ENCODE data around the gene ZNF354B.
A peak's percentile ranks its signal among the peaks of the same experiment; 100 is the strongest.
"Not testable (repeated sequence)": the region's sequence is repeated elsewhere in the genome, so short reads cannot be mapped to it uniquely, and the experiment has no call there.

ZNF354B gene

DNA sequence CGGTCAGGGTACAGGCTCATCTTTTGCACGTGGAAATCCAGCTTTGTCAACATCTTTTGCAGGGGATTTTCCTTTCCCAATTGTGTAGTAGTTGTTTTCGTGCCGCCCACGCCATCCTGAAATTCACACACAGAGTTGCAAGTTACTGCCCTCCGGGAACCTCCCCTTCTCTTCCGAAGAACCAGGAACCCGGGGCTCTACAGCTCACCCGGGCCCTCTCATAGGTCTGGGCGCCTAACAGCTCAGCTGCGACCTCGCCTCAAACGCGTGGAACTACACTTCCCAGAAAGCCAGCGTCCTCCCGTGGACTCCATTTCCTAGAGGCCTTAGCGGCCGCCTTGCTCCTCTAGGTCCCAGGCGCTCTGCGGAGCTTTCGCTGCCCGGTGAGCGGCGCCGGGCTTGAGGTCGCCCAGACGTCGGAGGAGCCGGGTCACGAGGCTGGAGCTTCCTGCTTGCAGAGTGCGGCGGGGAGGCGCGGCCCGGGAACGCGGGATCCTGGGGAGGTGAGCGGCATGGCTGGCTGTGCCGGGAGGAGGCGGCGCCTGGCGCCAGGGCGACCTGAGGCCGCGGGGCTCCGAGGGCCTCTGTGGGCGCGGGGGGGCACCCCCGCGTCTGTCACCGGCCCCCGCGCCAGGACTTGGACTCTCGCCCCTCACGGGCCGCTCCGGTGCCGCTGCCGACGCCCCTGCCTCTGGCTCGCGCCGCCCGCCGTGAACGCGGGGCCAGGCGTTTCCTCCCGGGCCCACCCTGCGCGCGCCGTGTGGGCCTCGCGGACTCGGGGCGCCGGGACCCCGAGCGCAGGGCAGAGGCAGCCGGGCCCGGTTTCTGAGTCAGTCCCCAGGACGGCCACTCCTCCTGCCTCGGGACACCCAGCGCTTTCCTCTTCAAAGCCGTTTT is at the start of gene ZNF354B:
Gene ZNF354B (plus strand): TSS at position 329 of the 897 bp plus-strand sequence. CDS start 1,095 bp downstream, outside the sequence.
- DNase-seq (ENCODE audit: low spot score) = peak; percentile 90

DNA sequence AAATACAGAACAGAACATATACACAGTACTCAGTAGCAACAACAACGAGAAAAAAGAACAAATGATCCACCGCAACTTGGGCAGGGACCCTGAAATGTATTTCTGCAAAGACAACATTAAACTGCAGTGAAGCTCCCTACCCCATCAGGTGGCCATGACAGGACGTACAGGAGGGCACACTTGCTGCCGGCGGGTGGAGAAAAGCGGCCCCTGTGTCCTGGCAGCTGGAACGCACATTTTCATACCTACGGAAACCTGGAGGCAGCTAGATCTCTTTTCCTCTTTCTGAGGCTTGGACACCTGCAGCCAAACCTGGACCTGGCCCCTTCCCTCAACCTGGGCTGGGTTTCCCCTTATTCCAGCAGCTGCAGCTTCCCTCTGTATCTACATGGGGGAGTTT is 42.2 kb upstream of the ZNF354B start:
- DNase-seq (ENCODE audit: low spot score) = no peak

DNA sequence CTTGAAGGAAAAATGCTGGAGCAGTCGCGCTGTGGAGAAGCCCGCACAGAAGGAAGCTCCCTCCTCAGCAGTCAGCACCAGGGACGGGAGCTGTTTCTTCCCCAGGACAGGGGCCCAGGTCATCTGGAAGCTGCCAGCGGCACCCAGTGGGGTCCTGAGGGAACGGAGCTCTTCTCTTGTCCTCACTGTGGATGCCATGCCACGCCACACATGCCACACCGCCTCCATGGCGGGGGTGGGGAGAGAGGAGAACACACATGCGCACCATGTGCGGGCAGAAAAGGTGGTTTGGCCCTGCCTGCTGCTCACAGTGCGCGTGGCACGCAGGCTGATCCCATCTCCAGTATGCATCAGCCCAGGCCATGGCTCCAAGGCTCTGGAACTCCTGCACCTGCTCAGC is 41.7 kb upstream of the ZNF354B start:
- DNase-seq (ENCODE audit: low spot score) = no peak

DNA sequence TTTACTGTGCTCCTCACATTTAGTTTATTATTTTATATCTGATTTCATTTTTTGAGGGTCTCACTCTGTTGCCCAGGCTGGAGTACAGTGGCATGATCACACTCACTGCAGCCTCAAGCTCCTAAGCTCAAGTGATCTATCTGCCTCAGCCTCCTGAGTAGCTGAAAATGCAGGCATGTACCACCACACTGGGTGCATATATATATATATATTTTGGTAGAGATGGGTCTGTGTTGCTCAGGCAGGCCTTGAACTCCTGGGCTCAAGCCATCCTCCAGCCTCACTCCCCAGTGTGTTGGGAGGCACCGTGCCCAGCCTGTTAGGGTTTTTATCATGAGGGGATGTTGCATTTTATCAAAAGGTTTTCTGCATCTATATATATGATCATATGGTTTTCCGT is 39.8 kb upstream of the ZNF354B start:
- DNase-seq (ENCODE audit: low spot score) = no peak

DNA sequence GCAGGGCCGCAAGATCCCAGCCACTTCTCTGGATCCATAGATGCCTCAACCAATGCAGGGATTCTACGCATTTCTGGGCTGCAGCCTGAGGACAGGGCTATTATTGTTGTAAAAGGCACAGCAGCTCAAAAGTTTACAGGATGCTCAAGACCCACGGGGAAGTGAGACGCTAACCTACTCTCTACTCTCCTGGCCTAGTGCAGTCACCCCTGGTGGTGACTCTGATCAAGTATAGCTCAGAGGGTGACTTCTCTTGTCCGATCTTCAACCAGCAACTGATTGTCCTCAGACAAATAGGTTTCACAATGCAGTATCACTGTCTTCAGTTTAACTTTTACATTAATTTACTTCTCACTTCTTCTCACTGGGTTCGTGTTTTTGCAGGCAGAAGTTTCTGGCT is 34.3 kb upstream of the ZNF354B start:
- no peak for DNase-seq (ENCODE audit: low spot score)

DNA sequence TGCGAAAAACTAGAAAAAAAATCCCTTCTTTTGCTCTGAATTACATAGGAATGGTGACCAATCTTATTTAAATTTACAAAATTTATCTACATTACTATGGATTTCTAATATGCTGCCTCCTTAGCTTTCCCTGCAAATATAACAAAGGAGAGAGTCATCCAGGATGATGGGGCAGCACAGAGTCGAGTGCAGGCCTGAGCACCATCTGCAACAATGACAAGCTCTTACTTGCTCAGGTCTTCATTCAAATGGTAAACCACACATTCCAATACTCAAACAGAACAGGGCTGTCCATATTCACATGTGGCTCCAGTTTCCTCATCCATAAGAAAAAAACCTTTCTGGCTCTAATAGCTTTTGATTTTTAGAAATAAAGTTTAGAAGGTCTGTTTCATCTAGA is 33.5 kb upstream of the ZNF354B start:
- DNase-seq (ENCODE audit: low spot score) = no peak

DNA sequence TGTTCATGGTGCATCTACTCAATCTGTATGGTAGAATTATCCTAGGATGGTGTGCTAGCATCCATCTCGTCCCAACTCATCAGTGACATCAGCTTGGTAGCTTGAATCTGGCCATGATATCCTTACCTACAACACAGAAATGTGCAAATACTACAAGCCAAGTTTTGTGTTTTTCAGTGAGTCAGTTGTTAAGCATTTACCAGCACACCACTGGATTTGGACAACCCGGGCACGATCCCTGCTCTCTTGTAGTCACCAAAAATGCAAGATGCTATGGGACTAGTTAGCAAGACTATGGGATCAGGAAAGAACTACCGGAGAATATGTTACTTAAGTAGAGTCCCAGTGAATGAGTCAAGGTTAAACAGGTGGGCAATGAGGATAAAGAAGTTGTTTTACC is 32.1 kb upstream of the ZNF354B start:
- DNase-seq (ENCODE audit: low spot score) = no peak

DNA sequence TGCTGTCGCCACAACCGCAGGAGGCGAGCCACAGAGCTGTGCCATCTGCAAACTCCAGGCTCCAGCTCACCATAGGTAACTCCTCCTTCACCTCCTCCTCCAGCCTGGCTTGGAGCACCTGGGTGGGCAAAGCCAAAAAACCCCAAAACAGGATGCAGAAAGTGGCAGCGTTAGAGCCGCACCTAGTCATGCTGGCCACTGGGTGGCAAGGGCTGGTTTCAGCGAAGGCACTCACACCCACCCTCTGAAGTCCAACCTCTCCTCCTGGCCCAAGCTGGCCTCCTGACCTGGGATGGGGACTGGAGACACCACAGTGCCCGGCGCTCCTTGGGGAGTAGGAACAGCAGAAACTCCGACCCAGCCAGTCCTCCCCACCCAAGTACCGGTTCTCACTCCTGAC is 28.7 kb upstream of the ZNF354B start:
- DNase-seq (ENCODE audit: low spot score) = no peak

DNA sequence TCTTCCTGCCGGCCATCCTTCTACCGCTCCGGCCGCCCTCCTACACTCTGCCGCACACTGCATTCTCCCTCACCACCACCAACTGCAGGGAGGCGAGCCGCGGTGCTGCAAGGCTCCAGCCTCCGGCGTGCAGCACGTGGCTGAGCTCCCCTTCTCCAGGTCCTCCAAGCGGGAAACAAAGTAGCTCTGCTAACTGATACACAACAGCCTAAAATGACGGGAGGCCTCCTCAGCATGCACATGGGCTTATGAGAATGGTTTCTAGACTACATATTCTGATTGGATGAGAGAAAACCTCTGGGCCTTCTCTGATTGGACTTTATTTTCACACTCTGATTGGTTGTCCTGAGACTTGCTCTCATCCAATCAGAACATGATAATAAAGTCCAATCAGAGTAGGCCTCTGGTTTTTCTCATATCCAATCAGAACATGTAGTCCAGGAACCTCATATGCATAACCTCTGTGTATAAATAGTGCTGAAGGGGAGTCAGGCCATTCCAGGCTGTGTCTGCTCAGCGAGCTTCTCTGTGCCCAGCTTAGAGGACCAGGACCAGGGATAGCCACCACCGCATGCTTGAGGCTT is 27.0 kb upstream of the ZNF354B start:
- DNase-seq (ENCODE audit: low spot score) = no peak

DNA sequence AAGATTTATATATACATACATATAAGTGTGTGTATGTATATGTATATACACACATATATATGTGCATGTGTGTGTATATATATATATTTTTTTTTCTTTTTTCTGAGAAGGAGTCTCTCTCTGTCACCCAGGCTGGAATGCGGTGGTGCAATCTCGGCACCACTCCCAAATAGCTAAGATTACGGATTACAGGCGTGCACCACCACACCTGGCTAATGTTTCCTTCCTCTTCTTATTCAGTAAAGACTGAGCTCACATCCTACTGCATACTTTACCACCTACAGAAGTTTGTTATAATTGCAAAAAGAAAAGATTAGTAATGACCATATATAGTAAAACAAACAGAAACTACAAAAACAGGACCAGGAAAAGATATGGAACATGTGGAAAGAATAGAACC is 23.1 kb upstream of the ZNF354B start:
- DNase-seq (ENCODE audit: low spot score) = no peak

DNA sequence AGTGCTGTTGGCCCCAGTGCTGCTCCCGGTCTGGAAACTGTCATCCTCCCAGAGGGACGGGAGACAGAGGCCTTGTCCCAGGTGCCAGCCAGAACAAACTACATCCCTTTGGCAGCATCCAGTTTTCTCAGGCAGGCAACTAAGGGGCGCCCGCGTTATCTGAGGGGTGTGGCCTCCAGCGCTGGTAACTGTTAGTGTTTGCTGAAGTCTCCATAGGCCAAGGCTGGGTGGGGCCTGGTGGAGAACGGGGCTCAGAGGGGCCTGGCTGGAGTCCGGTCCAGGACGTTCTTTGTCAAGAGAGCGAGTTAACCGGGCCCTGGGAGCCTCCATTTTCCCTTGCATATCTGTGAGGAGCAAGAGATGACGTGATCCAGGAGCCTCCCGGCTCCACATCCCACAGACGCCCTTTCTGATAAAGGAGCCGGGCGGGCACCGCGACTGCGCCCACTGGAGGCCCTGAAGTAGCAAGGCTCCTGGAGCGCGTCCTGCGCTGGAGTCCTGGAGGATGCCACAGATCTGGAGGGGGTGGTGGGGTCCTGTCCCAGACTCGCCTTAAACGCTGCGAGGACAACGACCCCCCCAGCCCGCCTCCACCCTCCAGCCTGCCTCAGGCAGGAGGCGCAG is 20.9 kb upstream of the ZNF354B start:
- not testable (repeated sequence) for DNase-seq (ENCODE audit: low spot score)

DNA sequence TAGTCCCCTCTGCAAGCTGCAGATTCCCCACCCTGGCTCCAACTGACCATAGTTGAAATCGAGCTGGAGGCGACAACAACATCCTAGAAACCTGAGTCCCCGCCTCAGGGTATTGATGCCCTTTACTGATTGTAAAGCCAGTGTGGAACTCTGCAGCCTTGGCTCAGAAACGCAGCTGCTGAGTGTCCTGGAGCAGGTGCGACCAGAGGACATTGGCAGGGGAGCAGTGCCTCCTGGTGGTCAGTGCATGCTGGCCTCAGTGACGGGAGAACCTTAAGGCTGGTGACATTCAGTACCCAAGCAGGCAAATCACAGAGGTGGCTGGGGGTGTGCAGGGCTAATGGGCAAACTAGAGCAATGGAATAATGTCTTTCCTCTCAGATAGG is 20.4 kb upstream of the ZNF354B start:
- DNase-seq (ENCODE audit: low spot score) = peak; percentile 59

DNA sequence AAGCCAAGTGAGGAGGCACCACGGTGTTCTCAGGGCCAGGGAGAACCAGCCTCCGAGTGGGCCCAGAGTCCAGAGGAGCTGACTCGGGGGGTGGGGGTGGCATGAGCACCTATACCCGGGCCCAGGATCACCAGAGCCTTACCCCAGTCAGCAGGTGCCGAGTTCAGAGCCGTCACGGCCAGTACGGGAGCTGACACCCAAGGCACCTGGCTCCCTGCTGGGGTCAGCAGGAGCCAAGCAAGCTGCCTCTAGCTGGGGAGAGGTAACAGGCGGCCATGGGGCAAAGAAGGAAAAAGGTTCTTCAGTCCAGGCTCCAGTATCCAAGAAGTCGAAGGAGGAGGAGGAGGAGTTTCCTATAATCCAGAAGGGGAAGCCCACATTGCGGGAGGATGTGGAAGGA is 19.4 kb upstream of the ZNF354B start:
- DNase-seq (ENCODE audit: low spot score) = not testable (repeated sequence)

DNA sequence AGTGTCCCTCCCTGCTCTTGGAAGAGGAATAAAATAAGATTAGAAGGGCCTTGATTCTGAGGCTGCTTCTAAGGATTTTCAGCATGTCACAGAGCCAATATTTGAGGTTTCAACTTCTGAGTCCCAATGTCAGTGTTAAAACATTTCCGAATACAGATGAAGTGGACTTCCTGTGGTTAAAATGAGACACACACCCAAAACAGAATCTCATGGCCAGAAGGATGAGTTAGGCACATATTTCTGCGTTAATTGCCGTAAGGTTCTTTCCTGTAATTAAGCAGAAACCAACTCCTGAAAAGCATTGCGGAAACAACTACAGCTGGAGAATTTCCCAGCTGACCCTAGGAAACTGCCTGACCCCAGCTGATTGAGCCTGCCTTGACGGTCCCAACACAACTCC is 10.4 kb upstream of the ZNF354B start:
- DNase-seq (ENCODE audit: low spot score) = no peak

DNA sequence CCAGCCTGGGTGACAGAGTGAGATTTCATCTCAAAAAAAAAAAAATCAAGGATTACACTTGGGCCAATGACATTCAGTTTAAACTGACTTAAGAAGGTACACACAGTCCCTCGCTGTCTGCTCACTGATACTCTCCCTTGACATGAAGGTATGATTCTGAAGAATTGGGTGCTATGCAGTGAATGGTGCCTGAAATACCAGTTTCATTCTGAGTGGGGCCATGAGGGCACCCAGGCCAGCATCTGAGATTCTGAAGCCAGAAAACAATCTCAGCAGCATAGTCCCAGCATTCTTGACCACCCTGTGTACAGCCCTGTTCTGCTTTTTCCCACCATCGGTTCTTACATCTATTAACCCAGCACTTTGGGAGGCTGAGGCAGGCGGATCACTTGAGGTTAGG is 7.8 kb upstream of the ZNF354B start:
- DNase-seq (ENCODE audit: low spot score) = no peak

DNA sequence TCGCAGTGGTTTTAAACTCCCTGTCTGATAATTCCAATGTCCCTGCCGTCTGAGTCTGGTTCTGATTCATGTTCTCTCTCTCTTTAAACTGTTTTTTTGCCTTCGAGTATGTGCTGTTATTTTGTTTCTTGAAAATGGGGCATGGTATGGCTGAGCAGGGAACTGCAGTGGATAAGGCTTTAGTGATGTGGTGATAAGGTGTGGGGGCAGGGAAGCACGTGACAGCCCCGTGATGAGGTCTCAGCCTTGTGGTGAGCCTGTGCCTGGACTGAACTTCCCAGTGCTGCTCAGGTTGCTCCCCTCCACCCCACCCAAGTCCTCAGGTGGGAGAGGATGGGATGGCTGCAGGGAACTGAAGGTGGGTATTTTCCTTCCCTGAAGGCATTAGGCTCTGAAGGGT is 5.5 kb upstream of the ZNF354B start:
- no peak for DNase-seq (ENCODE audit: low spot score)

DNA sequence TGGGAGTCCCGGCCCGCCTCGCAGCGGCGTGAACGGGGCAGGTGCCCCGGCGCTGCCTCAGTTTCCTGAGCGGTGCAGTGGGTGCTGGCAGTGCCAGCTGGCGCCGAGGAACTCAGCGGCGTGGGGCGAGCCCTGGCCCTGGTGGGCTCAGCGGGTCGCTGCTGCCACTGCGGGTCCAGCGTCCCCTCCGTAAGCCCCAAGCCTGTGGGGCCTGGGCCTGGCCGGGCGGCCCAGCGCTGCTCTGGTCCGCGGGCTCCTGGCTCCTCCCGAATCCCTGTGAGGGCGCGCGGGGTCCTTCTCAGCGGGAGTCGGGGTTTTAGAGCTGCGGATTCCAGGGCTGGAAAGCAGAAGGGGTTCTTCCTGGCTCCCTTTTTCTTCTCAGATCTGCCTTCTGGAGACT is 862 bp downstream of the ZNF354B start:
- not testable (repeated sequence) for DNase-seq (ENCODE audit: low spot score)

DNA sequence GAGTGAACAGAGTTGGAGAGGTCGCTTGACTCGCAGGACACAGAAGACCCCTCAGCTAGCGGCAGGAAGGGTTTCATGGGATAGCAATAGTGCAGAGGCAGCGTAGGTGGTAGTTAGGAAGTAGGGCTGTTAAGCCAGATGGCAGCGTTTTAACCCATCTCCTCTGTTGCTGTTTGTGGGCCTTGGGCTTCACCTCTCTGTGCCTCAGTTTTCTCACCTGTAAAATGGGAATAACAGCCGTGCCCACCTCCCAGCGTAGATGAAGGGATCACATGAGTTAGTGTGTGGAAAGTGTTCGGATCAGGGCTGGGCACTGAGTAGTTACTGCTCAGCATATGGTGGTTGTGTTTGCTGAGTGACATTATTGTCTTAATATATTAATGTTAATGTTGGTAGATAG is 1.9 kb downstream of the ZNF354B start:
- no peak for DNase-seq (ENCODE audit: low spot score)

DNA sequence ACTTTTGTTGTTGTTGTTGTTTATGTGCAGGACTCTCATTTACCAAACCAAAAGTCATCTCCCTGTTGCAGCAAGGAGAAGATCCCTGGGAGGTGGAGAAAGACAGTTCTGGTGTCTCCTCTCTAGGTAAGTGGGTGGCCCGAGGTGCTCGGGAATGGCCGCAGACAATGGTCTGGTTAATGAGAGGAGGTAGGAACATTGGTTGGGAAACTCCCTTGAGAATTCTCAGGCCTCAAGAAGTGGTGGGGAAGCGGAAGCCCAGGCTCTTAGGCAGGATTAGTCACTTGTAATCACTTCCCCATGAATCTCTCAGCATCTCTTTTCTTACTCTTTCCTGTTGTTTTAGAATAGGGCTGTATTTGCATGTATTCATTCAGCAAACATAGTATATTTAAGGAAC is 7.2 kb downstream of the ZNF354B start:
- DNase-seq (ENCODE audit: low spot score) = no peak

DNA sequence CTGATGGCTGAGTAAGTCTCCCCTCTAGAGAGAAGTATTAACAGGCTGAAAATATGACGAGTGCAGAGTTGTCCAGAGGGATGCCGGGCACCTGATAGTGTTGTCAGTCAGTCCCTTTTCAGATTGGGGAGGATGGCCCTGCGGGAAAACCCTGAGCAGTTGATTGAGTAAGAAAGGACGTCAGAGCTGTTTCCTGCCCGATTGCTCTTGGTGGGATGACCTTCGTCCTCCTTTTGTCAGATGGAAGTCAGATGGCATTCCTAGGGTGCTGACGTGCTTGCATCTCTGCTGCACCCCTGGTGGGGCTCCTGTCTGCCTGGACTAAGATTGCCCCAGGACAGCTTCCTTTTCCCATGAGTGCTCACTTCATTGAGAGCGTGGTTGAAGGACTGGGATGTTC is 9.8 kb downstream of the ZNF354B start:
- no peak for DNase-seq (ENCODE audit: low spot score)

DNA sequence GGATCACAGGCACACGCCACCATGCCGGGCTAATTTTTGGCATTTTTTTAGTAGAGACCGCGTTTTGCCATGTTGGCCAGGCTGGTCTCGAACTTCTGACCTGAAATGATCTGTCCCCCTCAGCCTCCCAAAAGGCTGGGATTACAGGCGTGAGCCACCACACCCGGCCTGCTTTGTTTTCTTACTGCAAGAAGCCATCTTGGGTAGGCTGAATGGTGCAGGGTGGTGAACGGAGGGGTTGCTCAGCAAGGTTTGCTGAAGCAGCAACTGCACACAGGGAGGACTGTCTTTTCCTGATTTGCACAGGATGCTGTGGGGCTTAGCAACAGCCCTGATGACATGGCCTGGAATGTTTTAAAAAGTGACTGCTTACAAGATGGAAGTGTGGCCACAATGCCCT is 10.7 kb downstream of the ZNF354B start:
- DNase-seq (ENCODE audit: low spot score) = no peak

DNA sequence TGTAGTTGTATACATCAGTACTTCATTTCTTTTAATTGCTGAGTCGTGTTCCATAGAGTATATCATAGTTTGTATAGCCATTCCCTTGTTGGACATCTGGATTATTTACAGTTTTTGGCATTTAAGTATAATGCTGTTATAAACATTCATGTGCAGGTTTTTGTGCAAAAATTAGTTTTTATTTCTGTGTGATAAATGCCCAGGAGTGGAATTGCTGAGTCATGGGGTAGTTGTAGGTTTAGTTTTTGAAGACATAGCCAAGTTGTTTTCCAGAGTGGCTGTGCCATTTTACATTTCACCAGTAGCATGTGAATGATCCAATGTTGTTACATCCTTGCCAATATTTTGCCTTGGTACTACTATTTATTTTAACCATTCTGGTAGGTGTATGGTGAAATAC is 12.5 kb downstream of the ZNF354B start:
- no peak for DNase-seq (ENCODE audit: low spot score)

DNA sequence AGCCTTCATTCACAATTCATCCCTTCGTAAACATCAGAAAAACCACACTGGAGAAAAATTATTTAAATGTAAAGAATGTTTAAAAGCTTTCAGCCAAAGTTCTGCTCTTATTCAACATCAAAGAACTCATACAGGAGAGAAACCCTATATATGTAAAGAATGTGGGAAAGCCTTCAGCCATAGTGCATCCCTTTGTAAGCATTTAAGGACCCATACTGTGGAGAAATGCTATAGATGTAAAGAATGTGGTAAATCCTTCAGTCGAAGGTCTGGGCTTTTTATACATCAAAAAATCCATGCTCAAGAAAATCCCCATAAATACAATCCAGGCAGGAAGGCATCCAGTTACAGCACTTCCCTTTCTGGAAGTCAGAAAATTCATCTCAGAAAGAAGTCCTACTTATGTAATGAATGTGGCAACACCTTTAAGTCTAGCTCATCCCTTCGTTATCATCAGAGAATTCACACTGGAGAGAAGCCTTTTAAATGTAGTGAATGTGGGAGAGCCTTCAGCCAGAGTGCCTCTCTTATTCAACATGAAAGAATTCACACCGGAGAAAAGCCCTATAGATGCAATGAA is 23.5 kb downstream of the ZNF354B start:
- not testable (repeated sequence) for DNase-seq (ENCODE audit: low spot score)

Measured in D341Med (cell line).